DND-41 (cell line): ENCODE data around the gene ME3.

Experiments
- ATAC-seq: fragments of 200-7000 bp; cut with Tn5 transposase; 3 replicates; pipeline ENCODE4 v1.9.1; 2021; ENCODE audit warnings: low read depth; ENCODE audit not compliant: insufficient read depth
- DNase-seq: peaks from one replicate; pipeline ENCODE4 v3.0.0-alpha.2; 2020
- H2AFZ ChIP-seq: 2 replicates; pipeline ENCODE4 v1.6.0; 2012; ENCODE audit warnings: low read depth, low read length
- H3K27ac ChIP-seq: 2 replicates; pipeline ENCODE4 v1.5.1; 2012; ENCODE audit warnings: low read length, inconsistent platforms
- H3K27me3 ChIP-seq: fragments of 200-600 bp; sonication (generic); 2 replicates; pipeline ENCODE4 v1.6.0; 2012; ENCODE audit warnings: low read length, mild to moderate bottlenecking, inconsistent platforms; ENCODE audit not compliant: insufficient read depth, poor library complexity
- H3K36me3 ChIP-seq: 2 replicates; pipeline ENCODE4 v1.5.1; 2012; ENCODE audit warnings: low read length, inconsistent platforms; ENCODE audit not compliant: insufficient read depth
- H3K4me1 ChIP-seq: 2 replicates; pipeline ENCODE4 v1.5.1; 2012; ENCODE audit warnings: mild to moderate bottlenecking, low read length; ENCODE audit not compliant: insufficient read depth
- H3K4me2 ChIP-seq: 2 replicates; pipeline ENCODE4 v1.6.0; 2012; ENCODE audit warnings: mild to moderate bottlenecking, moderate library complexity, low read length, inconsistent platforms; ENCODE audit not compliant: insufficient read depth
- H3K4me3 ChIP-seq, 2 experiments: fragments of 200-600 bp in 1 of 2; shearing (Covaris generic) in 1 of 2; 2 replicates each; pipeline ENCODE4 v1.5.1; 2012 to 2016; ENCODE audit warnings: inconsistent platforms in 2 of 2, low read length in 2 of 2, mild to moderate bottlenecking in 2 of 2, low read depth in 1 of 2, moderate library complexity in 1 of 2
- H3K79me2 ChIP-seq: 2 replicates; pipeline ENCODE4 v1.6.0; 2012; ENCODE audit warnings: low read length, inconsistent platforms; ENCODE audit not compliant: insufficient read depth
- H3K9ac ChIP-seq: 2 replicates; pipeline ENCODE4 v1.6.0; 2012; ENCODE audit warnings: low read depth, mild to moderate bottlenecking, inconsistent platforms, low read length, moderate library complexity
- H3K9me3 ChIP-seq: 2 replicates; pipeline ENCODE4 v1.5.1; 2012; ENCODE audit warnings: low read length, moderate library complexity, mild to moderate bottlenecking, inconsistent platforms; ENCODE audit not compliant: insufficient read depth, severe bottlenecking
- H4K20me1 ChIP-seq: 2 replicates; pipeline ENCODE4 v1.6.0; 2012; ENCODE audit warnings: low read length; ENCODE audit not compliant: insufficient read depth
- EZH2 ChIP-seq: IDR thresholded peaks from 3 replicates; pipeline ENCODE4 v1.6.1; 2012; ENCODE audit warnings: borderline replicate concordance, low read depth, mild to moderate bottlenecking, moderate library complexity, low read length, inconsistent platforms; ENCODE audit not compliant: severe bottlenecking
- TF ChIP-seq, protein P1 (sequence below): IDR thresholded peaks from 2 replicates; pipeline ENCODE4 v1.5.1; 2012; ENCODE audit warnings: borderline replicate concordance, low read length, moderate library complexity, mild to moderate bottlenecking; ENCODE audit not compliant: poor library complexity, severe bottlenecking; ENCODE audit errors: extremely low read depth

ME3 gene

DNA sequence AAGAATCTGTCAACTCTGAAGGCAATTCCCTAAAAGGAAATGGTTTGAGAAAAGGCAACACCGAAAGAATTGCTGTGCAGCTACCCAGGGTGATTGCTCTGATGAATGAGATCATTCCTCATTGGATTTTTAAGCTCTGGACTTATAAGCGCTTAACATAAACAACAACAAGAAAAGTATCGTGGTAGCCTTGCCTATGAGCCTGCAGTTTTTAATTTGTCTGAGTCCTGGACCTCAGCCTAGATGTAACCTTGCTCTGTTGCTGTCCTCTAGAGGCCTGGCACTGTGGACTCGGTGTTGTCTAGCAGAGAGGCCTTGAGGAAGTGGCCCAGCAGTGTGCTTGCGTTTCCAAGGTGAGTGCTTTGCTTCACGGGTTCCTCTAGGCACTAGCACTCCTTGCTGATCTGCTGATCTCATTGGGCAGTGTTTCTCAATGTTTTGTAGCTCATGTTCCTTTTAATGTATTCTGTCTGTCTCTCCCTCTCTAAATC is 277.3 kb downstream of the ME3 start:
- H4K20me1 ChIP-seq = no peaks in the 10 kb centered on the region
- no peaks in the 10 kb centered on the region for H3K36me3 ChIP-seq
- H3K4me1 ChIP-seq = no peaks in the 10 kb centered on the region
- no peaks in the 10 kb centered on the region for H3K9me3 ChIP-seq
- no peak overlapping the region for H3K4me2 ChIP-seq
- no peak overlapping the region for H2AFZ ChIP-seq
- ATAC-seq = no peak
- no peak overlapping the region for H3K9ac ChIP-seq
- H3K27me3 ChIP-seq = no peaks in the 10 kb centered on the region
- H3K4me3 ChIP-seq = no peak overlapping the region
- no peak overlapping the region for H3K27ac ChIP-seq
- H3K79me2 ChIP-seq = no peaks in the 10 kb centered on the region
- TF ChIP-seq, protein P1, sequence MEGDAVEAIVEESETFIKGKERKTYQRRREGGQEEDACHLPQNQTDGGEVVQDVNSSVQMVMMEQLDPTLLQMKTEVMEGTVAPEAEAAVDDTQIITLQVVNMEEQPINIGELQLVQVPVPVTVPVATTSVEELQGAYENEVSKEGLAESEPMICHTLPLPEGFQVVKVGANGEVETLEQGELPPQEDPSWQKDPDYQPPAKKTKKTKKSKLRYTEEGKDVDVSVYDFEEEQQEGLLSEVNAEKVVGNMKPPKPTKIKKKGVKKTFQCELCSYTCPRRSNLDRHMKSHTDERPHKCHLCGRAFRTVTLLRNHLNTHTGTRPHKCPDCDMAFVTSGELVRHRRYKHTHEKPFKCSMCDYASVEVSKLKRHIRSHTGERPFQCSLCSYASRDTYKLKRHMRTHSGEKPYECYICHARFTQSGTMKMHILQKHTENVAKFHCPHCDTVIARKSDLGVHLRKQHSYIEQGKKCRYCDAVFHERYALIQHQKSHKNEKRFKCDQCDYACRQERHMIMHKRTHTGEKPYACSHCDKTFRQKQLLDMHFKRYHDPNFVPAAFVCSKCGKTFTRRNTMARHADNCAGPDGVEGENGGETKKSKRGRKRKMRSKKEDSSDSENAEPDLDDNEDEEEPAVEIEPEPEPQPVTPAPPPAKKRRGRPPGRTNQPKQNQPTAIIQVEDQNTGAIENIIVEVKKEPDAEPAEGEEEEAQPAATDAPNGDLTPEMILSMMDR = no peak
- no peak for TF ChIP-seq EZH2
- no peak for DNase-seq
